HEK293 (cell line): ENCODE results near the gene C9orf153.

ENCODE experiments used
- CTCF ChIA-PET: fragments of 350-600 bp; formaldehyde crosslinking; extraction: SDS; loops from one replicate; lab custom pipeline; 2021; ENCODE audit warnings: antibody characterized with exemption; lab: Yijun Ruan, JAX
- POLR2A ChIA-PET: fragments of 300-600 bp; formaldehyde crosslinking; extraction: SDS; loops from one replicate; lab custom pipeline; 2020; ENCODE audit warnings: antibody characterized with exemption, inconsistent platforms; lab: Yijun Ruan, JAX
- H3K27ac ChIP-seq: fragments of 200-500 bp; sonication (Bioruptor generic); 2 replicates; pipeline ENCODE4 v1.5.1; 2014; ENCODE audit warnings: low read depth, low read length, control low read depth, inconsistent platforms; ENCODE audit errors: extremely low read depth
- H3K36me3 ChIP-seq, 2 experiments: fragments of 200-500 bp in 1 of 2; sonication (Bioruptor generic) in 1 of 2; 1 replicate in 1 of 2; 2 replicates in 1 of 2; pipeline ENCODE4 v1.5.1; 2014 to 2017; ENCODE audit warnings: inconsistent platforms in 2 of 2, low read length in 2 of 2; ENCODE audit not compliant: control insufficient read depth in 2 of 2, insufficient read depth in 1 of 2
- H3K4me1 ChIP-seq: fragments of 200-500 bp; sonication (Bioruptor generic); 2 replicates; pipeline ENCODE4 v1.5.1; 2014; ENCODE audit warnings: mild to moderate bottlenecking, low read length, inconsistent platforms; ENCODE audit not compliant: control insufficient read depth, insufficient read depth
- H3K4me3 ChIP-seq: 2 replicates; pipeline ENCODE4 v1.5.1; 2011; ENCODE audit warnings: low read depth, mild to moderate bottlenecking, control low read depth, low read length, moderate library complexity
- H3K9me3 ChIP-seq: fragments of 200-500 bp; sonication (Bioruptor generic); 2 replicates; pipeline ENCODE4 v1.5.1; 2014; ENCODE audit warnings: low read depth, low read length, inconsistent platforms; ENCODE audit not compliant: control insufficient read depth, insufficient read depth
- HIC1 ChIP-seq: fragments of 450-650 bp; formaldehyde crosslinking; IDR thresholded peaks from 2 replicates; pipeline ENCODE4 v1.5.1; 2016; ENCODE audit warnings: missing biosample characterization, missing genetic modification characterization
- KLF16 ChIP-seq: fragments of 450-650 bp; formaldehyde crosslinking; IDR thresholded peaks from 2 replicates; pipeline ENCODE4 v1.5.1; 2017; ENCODE audit warnings: missing biosample characterization, missing genetic modification characterization
- MYNN ChIP-seq: fragments of 450-650 bp; formaldehyde crosslinking; IDR thresholded peaks from 2 replicates; pipeline ENCODE4 v1.5.1; 2016; ENCODE audit warnings: missing biosample characterization, missing genetic modification characterization, borderline replicate concordance
- PBX3 ChIP-seq: sonication (generic); formaldehyde crosslinking; IDR thresholded peaks from 2 replicates; pipeline ENCODE4 v1.8.1; 2022; ENCODE audit warnings: mild to moderate bottlenecking, moderate library complexity, missing genetic modification reagents
- ZBTB44 ChIP-seq: fragments of 450-650 bp; IDR thresholded peaks from 2 replicates; pipeline ENCODE4 v1.5.1; 2018; ENCODE audit warnings: missing biosample characterization, mild to moderate bottlenecking, missing genetic modification characterization
- ZBTB49 ChIP-seq: fragments of 450-650 bp; formaldehyde crosslinking; IDR thresholded peaks from 2 replicates; pipeline ENCODE4 v1.5.1; 2016; ENCODE audit warnings: missing biosample characterization, missing genetic modification characterization, low read depth
- ZFP41 ChIP-seq: fragments of 450-650 bp; formaldehyde crosslinking; IDR thresholded peaks from 2 replicates; pipeline ENCODE4 v1.5.1; 2016; ENCODE audit warnings: missing biosample characterization, missing genetic modification characterization, borderline replicate concordance
- ZNF10 ChIP-seq: fragments of 450-650 bp; formaldehyde crosslinking; IDR thresholded peaks from 2 replicates; pipeline ENCODE4 v1.5.1; 2017; ENCODE audit warnings: missing biosample characterization, missing genetic modification characterization
- ZNF184 ChIP-seq: fragments of 450-650 bp; IDR thresholded peaks from 2 replicates; pipeline ENCODE4 v1.5.1; 2018; ENCODE audit warnings: missing biosample characterization, mild to moderate bottlenecking, missing genetic modification characterization
- ZNF202 ChIP-seq: fragments of 450-650 bp; formaldehyde crosslinking; IDR thresholded peaks from 2 replicates; pipeline ENCODE4 v1.5.1; 2016; ENCODE audit warnings: missing biosample characterization, missing genetic modification characterization, borderline replicate concordance
- ZNF324 ChIP-seq: fragments of 450-650 bp; formaldehyde crosslinking; IDR thresholded peaks from 2 replicates; pipeline ENCODE4 v1.5.1; 2016; ENCODE audit warnings: missing biosample characterization, missing genetic modification characterization
- ZNF423 ChIP-seq: fragments of 450-650 bp; formaldehyde crosslinking; IDR thresholded peaks from 2 replicates; pipeline ENCODE4 v1.5.1; 2016; ENCODE audit warnings: missing biosample characterization, missing genetic modification characterization
- ZNF555 ChIP-seq: fragments of 450-650 bp; formaldehyde crosslinking; conservative IDR thresholded peaks from 2 replicates; pipeline ENCODE4 v1.5.1; 2017; ENCODE audit warnings: missing biosample characterization, mild to moderate bottlenecking, missing genetic modification characterization, inconsistent platforms
- ZNF785 ChIP-seq: fragments of 450-650 bp; formaldehyde crosslinking; IDR thresholded peaks from 2 replicates; pipeline ENCODE4 v1.5.1; 2016; ENCODE audit warnings: missing biosample characterization, missing genetic modification characterization
- ZSCAN30 ChIP-seq: fragments of 450-650 bp; IDR thresholded peaks from 2 replicates; pipeline ENCODE4 v1.5.1; 2018; ENCODE audit warnings: missing biosample characterization, mild to moderate bottlenecking, missing genetic modification characterization, moderate library complexity
- TF ChIP-seq, protein P1 (sequence below): fragments of 450-650 bp; formaldehyde crosslinking; conservative IDR thresholded peaks from 2 replicates; pipeline ENCODE4 v1.5.1; 2016; ENCODE audit warnings: low read depth, missing biosample characterization, missing genetic modification characterization

Gene C9orf153

GRCh38 chr9:86219606-86220005 lies 39.9 kb downstream of the C9orf153 start:
- TF ChIP-seq HIC1 (tag by site-specific recombination) (no peak), PBX3 (CRISPR knock-in tag) (no peak), ZNF423 (tag by site-specific recombination) (no peak), ZFP41 (tag by site-specific recombination) (no peak), ZSCAN30 (no peak), KLF16 (tag by site-specific recombination) (no peak), ZNF10 (tag by site-specific recombination) (no peak), ZNF324 (tag by site-specific recombination) (no peak), ZBTB44 (tag by site-specific recombination) (no peak), ZNF555 (tag by site-specific recombination) (no peak), ZNF184 (tag by site-specific recombination) (no peak), MYNN (tag by site-specific recombination) (no peak), ZNF785 (tag by site-specific recombination) (no peak), ZNF202 (tag by site-specific recombination) (no peak), ZBTB49 (tag by site-specific recombination) (no peak)
- TF ChIP-seq, protein P1, sequence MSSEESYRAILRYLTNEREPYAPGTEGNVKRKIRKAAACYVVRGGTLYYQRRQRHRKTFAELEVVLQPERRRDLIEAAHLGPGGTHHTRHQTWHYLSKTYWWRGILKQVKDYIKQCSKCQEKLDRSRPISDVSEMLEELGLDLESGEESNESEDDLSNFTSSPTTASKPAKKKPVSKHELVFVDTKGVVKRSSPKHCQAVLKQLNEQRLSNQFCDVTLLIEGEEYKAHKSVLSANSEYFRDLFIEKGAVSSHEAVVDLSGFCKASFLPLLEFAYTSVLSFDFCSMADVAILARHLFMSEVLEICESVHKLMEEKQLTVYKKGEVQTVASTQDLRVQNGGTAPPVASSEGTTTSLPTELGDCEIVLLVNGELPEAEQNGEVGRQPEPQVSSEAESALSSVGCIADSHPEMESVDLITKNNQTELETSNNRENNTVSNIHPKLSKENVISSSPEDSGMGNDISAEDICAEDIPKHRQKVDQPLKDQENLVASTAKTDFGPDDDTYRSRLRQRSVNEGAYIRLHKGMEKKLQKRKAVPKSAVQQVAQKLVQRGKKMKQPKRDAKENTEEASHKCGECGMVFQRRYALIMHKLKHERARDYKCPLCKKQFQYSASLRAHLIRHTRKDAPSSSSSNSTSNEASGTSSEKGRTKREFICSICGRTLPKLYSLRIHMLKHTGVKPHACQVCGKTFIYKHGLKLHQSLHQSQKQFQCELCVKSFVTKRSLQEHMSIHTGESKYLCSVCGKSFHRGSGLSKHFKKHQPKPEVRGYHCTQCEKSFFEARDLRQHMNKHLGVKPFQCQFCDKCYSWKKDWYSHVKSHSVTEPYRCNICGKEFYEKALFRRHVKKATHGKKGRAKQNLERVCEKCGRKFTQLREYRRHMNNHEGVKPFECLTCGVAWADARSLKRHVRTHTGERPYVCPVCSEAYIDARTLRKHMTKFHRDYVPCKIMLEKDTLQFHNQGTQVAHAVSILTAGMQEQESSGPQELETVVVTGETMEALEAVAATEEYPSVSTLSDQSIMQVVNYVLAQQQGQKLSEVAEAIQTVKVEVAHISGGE (tag by site-specific recombination) = no peak
- TF ChIP-seq, all 188 proteins: peak for 0
- H3K27ac ChIP-seq = no peak overlapping the region
- no peaks in the 10 kb centered on the region for H3K4me1 ChIP-seq
- ChIA-PET CTCF (interaction anchor here (3.1 kb wide), 1 partner anchor 18 kb away, joined by 20 read pairs; no protein-coding TSS in a partner anchor), POLR2A (interaction anchor here (0.7 kb wide), 1 partner anchor 17 kb away, joined by 3 read pairs; no protein-coding TSS in a partner anchor)
- H3K9me3 ChIP-seq = no peaks in the 10 kb centered on the region
- no peak overlapping the region for H3K4me3 ChIP-seq
- no peaks in the 10 kb centered on the region for H3K36me3 ChIP-seq
